GM12878 (cell line): ENCODE data around the gene PYGM. TPM values are rescaled to one million over a fixed set of nuclear protein-coding genes. Genes with fewer than 3 reads are reported as not detected.

Source experiments
- TCF7 ChIP-seq: IDR thresholded peaks from 2 replicates; pipeline ENCODE4 v1.6.1; 2014; ENCODE audit warnings: antibody characterized with exemption, borderline replicate concordance
- polyA plus RNA-seq, 11 experiments: library from polyadenylated mRNA; depleted of rRNA in 4 of 11; unstranded in 6 of 11; stranded (reverse) in 5 of 11; fragments of >200 nt; fragmentation: Nextera tagmentation in 4 of 11; fragmentation: Illumina TruSeq in 1 of 11; extraction: Ambion mirVana in 4 of 11; extraction: Trizol in 1 of 11; gene quantifications; 1 replicate in 1 of 11; 2 replicates in 10 of 11; pipeline versions ENCODE4 v1.2.1 to v1.2.3, GENCODE V29; 2011 to 2016; ENCODE audit warnings: inconsistent platforms in 2 of 11, missing spikeins in 2 of 11, low read depth in 1 of 11
- total RNA-seq, 4 experiments: library from RNA; depleted of rRNA in 3 of 4; stranded (reverse); fragments of >200 nt in 3 of 4; fragmentation: Illumina TruSeq in 1 of 4; extraction: Trizol in 1 of 4; gene quantifications; 2 replicates each; pipeline versions ENCODE4 v1.2.1 to v1.2.3, GENCODE V29; 2013 to 2021
- TF ChIP-seq, protein P1 (sequence below): IDR thresholded peaks from 2 replicates; pipeline ENCODE4 v1.6.1; 2012; ENCODE audit warnings: improper control_type of control experiment, low read depth, low read length; ENCODE audit not compliant: insufficient replicate concordance
- TF ChIP-seq, protein P2 (sequence below): fragments of 450-650 bp; formaldehyde crosslinking; IDR thresholded peaks from 2 replicates; pipeline ENCODE4 v1.4.0; 2022; ENCODE audit warnings: mild to moderate bottlenecking, moderate library complexity

Gene PYGM
- total and polyA plus RNA-seq, 10 of the 15 experiments (the other 5 are each of a cell fraction or from before 2014, with no cell fraction given), result 0.04 to 3.7 (median 0.27) TPM; not detected in 1

DNA sequence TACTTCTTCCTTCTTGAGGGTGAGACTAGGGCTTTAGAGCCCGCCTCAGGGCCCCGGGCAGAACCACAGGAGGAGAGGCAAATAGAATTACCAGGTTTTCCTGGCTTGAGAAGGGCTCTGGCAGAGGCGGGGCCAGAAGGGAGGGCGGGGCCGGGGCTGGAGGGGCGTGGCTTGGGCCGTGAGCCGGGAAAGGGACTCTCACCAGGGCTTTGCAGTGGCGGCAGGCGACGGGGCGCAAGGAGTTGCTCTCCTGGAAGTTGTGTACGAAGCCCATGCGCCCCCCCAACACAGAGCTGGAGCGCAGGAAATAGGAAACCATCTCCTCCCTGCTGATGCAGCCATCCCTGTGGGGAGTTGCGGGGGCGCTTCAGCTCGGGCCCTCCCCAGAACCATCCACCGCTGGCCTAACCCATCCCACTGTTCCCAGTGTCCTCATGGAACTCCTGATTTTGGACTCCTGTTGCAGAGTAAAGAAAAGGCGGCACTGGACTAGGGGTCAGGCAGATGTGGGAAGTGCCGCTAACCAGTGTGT is 29.9 kb downstream of the PYGM start (continued):
- TF ChIP-seq, protein P1, sequence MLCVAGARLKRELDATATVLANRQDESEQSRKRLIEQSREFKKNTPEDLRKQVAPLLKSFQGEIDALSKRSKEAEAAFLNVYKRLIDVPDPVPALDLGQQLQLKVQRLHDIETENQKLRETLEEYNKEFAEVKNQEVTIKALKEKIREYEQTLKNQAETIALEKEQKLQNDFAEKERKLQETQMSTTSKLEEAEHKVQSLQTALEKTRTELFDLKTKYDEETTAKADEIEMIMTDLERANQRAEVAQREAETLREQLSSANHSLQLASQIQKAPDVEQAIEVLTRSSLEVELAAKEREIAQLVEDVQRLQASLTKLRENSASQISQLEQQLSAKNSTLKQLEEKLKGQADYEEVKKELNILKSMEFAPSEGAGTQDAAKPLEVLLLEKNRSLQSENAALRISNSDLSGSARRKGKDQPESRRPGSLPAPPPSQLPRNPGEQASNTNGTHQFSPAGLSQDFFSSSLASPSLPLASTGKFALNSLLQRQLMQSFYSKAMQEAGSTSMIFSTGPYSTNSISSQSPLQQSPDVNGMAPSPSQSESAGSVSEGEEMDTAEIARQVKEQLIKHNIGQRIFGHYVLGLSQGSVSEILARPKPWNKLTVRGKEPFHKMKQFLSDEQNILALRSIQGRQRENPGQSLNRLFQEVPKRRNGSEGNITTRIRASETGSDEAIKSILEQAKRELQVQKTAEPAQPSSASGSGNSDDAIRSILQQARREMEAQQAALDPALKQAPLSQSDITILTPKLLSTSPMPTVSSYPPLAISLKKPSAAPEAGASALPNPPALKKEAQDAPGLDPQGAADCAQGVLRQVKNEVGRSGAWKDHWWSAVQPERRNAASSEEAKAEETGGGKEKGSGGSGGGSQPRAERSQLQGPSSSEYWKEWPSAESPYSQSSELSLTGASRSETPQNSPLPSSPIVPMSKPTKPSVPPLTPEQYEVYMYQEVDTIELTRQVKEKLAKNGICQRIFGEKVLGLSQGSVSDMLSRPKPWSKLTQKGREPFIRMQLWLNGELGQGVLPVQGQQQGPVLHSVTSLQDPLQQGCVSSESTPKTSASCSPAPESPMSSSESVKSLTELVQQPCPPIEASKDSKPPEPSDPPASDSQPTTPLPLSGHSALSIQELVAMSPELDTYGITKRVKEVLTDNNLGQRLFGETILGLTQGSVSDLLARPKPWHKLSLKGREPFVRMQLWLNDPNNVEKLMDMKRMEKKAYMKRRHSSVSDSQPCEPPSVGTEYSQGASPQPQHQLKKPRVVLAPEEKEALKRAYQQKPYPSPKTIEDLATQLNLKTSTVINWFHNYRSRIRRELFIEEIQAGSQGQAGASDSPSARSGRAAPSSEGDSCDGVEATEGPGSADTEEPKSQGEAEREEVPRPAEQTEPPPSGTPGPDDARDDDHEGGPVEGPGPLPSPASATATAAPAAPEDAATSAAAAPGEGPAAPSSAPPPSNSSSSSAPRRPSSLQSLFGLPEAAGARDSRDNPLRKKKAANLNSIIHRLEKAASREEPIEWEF, result no peak
- no peak for TF ChIP-seq TCF7
- TF ChIP-seq, protein P2, sequence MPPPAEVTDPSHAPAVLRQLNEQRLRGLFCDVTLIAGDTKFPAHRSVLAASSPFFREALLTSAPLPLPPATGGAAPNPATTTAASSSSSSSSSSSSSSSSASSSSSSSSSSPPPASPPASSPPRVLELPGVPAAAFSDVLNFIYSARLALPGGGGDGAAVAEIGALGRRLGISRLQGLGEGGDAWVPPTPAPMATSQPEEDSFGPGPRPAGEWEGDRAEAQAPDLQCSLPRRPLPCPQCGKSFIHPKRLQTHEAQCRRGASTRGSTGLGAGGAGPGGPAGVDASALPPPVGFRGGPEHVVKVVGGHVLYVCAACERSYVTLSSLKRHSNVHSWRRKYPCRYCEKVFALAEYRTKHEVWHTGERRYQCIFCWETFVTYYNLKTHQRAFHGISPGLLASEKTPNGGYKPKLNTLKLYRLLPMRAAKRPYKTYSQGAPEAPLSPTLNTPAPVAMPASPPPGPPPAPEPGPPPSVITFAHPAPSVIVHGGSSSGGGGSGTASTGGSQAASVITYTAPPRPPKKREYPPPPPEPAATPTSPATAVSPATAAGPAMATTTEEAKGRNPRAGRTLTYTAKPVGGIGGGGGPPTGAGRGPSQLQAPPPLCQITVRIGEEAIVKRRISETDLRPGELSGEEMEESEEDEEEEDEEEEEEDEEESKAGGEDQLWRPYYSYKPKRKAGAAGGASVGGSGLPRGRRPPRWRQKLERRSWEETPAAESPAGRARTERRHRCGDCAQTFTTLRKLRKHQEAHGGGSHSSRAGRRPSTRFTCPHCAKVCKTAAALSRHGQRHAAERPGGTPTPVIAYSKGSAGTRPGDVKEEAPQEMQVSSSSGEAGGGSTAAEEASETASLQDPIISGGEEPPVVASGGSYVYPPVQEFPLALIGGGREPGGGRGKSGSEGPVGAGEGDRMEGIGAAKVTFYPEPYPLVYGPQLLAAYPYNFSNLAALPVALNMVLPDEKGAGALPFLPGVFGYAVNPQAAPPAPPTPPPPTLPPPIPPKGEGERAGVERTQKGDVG (CRISPR knock-in tag), result no peak
- TF ChIP-seq, all 136 proteins: peak for 0
